ENCODE measurements around the gene TCN2.

DNA sequence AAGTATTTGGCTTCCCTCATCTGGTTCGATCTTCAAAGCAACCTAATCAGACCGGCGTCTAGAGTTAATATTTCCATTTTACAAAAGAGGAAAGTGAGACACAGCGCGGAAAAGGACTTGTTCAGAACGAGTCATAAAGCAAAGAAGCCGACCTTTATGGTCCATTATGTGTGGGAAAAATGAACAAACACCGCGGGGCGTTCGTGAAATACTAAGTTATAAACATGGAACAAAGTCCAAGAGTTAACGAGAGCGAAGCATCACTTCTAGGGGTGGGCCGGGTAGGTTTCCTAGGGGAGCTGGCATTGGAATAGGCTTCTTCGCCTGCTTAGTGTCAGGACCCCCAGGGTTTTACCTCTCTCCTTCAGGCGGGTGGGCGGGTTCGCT, 60.1 kb downstream of the TCN2 start:
- TF ChIP-seq CTCF (conservative IDR thresholded peaks at IDR 0.05; ENCODE audit: low read length) (no peak), EZH2phosphoT487 (IDR thresholded peaks at IDR 0.05; ENCODE audit: borderline replicate concordance, low read depth, low read length) (no peak)
